ENCODE results near the gene SLC25A42.

DNA sequence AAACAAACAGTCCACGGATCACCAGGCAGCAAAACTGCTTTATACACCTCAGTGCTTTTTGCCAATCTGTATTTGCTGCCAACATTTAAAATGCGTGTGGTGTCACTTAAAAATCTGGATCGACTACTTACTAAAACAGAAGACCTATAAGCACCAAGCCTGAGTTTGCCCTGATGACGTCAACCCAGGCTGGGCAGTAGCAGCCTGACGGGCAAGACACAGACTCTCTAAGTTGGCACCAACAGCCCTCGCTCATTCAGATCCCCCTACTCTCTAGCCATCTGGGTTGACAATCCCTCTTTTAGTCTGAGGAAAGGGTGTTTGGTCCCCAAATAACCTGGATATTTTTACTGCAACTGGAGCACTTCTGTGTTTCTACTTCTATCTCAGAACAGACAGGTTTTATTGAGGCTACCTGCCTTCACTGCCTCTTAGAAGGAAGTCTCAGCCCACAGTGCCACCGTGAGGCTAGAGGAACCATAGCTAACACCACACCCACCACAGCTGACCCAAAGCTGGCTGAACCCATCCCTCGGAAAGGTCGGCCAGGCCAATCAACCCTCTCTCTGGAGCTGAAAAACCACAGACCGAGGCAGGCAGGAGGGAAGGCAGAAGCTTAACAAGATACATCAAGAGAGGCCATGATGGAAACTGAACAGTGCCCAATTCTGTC, 37.4 kb upstream of the SLC25A42 start:
- peak; percentile 10; the same call in 1 of the 2 replicates for TF ChIP-seq CTCF (IDR thresholded peaks at IDR 0.05; ENCODE audit: low read length)
- no peak for TF ChIP-seq EZH2phosphoT487 (IDR thresholded peaks at IDR 0.05; ENCODE audit: low read length)
- no peak for TF ChIP-seq EZH2 (optimal IDR thresholded peaks at IDR 0.05; ENCODE audit: low read depth, low read length)
